ENCODE data around the gene SLC25A23.
"Not testable (repeated sequence)": the region's sequence is repeated elsewhere in the genome, so short reads cannot be mapped to it uniquely, and the experiment has no call there.

SLC25A23 gene

GRCh38 chr19:6406401-6406800 is 53.2 kb downstream of the SLC25A23 start:
- Histone ChIP-seq H3K36me3 (ENCODE audit: insufficient read depth) (no peaks in the 10 kb centered on the region), H3K27ac (no peak overlapping the region)
- no peak for TF ChIP-seq CTCF (conservative IDR thresholded peaks at IDR 0.05; ENCODE audit: low read depth, low read length)

GRCh38 chr19:6402837-6403608 is 56.6 kb downstream of the SLC25A23 start:
- Histone ChIP-seq H3K4me1 (ENCODE audit: low read depth, poor library complexity, severe bottlenecking) (no peaks in the 10 kb centered on the region), H3K4me2 (no peak overlapping the region), H3K27ac (no peak overlapping the region), H3K4me3 (IDR thresholded peaks at IDR 0.05; ENCODE audit: insufficient read depth, low read depth, low read length) (no peak overlapping the region), H2AFZ (ENCODE audit: low read depth) (no peak overlapping the region), H3K79me2 (ENCODE audit: insufficient read depth, low read depth) (no peaks in the 10 kb centered on the region), H3K36me3 (ENCODE audit: insufficient read depth) (no peaks in the 10 kb centered on the region), H3K27me3 (ENCODE audit: insufficient read depth, low read depth) (no peaks in the 10 kb centered on the region), H3K9ac (no peak overlapping the region), H4K20me1 (ENCODE audit: insufficient read depth) (no peaks in the 10 kb centered on the region)
- TF ChIP-seq CTCF (conservative IDR thresholded peaks at IDR 0.05; ENCODE audit: low read depth, low read length), result no peak

More at GRCh38 chr19:6406401-6406800, 53.2 kb downstream of the SLC25A23 start:
- Histone ChIP-seq H3K4me3 (IDR thresholded peaks at IDR 0.05; ENCODE audit: insufficient read depth, low read depth, low read length) (no peak overlapping the region), H3K27me3 (ENCODE audit: insufficient read depth, low read depth) (no peaks in the 10 kb centered on the region), H3K4me1 (ENCODE audit: low read depth, poor library complexity, severe bottlenecking) (no peaks in the 10 kb centered on the region), H3K9ac (no peak overlapping the region), H4K20me1 (ENCODE audit: insufficient read depth) (no peaks in the 10 kb centered on the region), H3K79me2 (ENCODE audit: insufficient read depth, low read depth) (no peaks in the 10 kb centered on the region), H2AFZ (ENCODE audit: low read depth) (no peak overlapping the region), H3K4me2 (no peak overlapping the region)

- H3K4me2 ChIP-seq, result no peak overlapping the region
- TF ChIP-seq CTCF (conservative IDR thresholded peaks at IDR 0.05; ENCODE audit: low read depth, low read length), result no peak
Observed at GRCh38 chr19:6402058-6402457, 57.5 kb downstream of the SLC25A23 start.

GRCh38 chr19:6400062-6400944 is 59.3 kb downstream of the SLC25A23 start:
- not testable (repeated sequence) for H3K4me1 ChIP-seq (ENCODE audit: low read depth, poor library complexity, severe bottlenecking); H3K9ac ChIP-seq; H2AFZ ChIP-seq (ENCODE audit: low read depth); H3K4me3 ChIP-seq (IDR thresholded peaks at IDR 0.05; ENCODE audit: insufficient read depth, low read depth, low read length); H3K79me2 ChIP-seq (ENCODE audit: insufficient read depth, low read depth); H3K27ac ChIP-seq; H3K4me2 ChIP-seq; H3K27me3 ChIP-seq (ENCODE audit: insufficient read depth, low read depth); H4K20me1 ChIP-seq (ENCODE audit: insufficient read depth); H3K36me3 ChIP-seq (ENCODE audit: insufficient read depth)

More at GRCh38 chr19:6402058-6402457, 57.5 kb downstream of the SLC25A23 start:
- no peaks in the 10 kb centered on the region for H3K4me1 ChIP-seq (ENCODE audit: low read depth, poor library complexity, severe bottlenecking)
- no peaks in the 10 kb centered on the region for H3K27me3 ChIP-seq (ENCODE audit: insufficient read depth, low read depth)
- no peak overlapping the region for H3K27ac ChIP-seq
- no peaks in the 10 kb centered on the region for H4K20me1 ChIP-seq (ENCODE audit: insufficient read depth)
- no peak overlapping the region for H3K9ac ChIP-seq
- no peak overlapping the region for H3K4me3 ChIP-seq (IDR thresholded peaks at IDR 0.05; ENCODE audit: insufficient read depth, low read depth, low read length)
- no peaks in the 10 kb centered on the region for H3K36me3 ChIP-seq (ENCODE audit: insufficient read depth)
- H3K79me2 ChIP-seq (ENCODE audit: insufficient read depth, low read depth), result no peaks in the 10 kb centered on the region
- no peak overlapping the region for H2AFZ ChIP-seq (ENCODE audit: low read depth)
